GM18907 (cell line): ENCODE results near the gene PPM1L.

Experiments
- ATAC-seq: cut with Tn5 transposase; IDR thresholded peaks from one replicate; pipeline ENCODE4 v1.9.1; 2021; ENCODE audit warnings: mild to moderate bottlenecking, moderate library complexity; ENCODE audit not compliant: unreplicated experiment

PPM1L gene

DNA sequence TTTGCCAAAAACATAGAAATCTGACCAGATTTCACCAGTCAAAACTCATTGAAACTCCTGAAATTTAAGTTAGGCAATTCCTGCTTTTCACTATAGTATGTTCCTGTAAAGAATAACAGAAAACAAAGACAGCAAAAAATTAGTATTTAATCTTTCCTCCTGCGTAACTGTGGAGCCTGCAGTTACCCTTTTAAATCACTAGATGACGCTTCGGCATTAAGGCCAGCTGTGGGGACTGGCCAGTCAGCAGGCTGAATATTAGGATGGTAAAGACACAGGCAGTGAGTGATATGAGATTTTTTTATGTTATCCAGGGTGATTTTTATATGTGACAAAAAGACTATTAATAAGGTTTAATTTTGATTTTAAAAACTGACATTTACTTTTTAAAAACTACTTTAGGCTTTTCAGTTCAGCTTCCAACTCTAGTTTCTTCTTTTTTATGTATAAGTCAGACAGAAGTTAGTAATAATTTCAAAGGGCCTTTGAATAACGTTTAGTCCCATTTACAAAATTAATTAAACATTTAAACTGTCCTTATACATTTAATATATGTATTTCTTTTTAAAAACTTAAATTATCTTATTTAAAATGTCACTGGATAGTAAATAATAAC is 165.1 kb downstream of the PPM1L start:
- ATAC-seq = peak; percentile 82

DNA sequence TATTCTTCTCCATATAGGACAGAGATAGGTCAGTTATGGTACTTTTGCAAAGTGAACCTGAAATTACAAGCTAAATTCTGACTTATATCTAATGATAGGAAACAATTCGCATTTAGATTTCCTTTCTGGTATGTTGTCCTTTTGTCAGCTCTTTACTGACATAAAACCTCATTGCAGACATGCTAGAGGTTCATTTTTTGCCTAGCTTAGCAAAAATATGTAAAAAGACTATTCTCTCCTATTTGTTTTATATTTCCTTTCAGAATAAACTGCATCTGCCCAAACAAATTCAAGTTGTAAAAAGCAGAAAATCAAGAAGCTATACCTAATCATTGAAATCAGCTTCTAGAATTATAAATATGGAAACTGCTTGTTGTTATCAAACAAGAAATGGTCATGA is 168.7 kb downstream of the PPM1L start:
- no peak for ATAC-seq

DNA sequence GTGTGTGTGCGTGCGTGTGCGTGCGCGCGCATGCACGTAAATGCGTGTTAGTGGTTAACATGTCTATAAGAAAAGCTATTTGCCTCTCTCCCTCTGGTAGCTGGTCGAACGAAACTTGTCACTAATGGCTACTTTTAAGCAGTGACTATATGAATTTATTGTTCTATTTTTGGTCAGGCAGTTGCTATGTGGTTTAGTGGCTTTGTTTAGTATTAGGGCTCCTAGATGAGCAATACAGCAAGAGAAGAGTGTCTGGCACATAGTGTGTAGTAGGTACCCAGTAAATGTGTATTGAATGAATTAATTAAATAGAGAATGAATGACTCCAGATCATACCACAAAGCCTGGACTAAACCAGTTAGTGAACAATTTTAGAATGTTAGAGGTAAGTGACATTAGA is 171.6 kb downstream of the PPM1L start:
- no peak for ATAC-seq

DNA sequence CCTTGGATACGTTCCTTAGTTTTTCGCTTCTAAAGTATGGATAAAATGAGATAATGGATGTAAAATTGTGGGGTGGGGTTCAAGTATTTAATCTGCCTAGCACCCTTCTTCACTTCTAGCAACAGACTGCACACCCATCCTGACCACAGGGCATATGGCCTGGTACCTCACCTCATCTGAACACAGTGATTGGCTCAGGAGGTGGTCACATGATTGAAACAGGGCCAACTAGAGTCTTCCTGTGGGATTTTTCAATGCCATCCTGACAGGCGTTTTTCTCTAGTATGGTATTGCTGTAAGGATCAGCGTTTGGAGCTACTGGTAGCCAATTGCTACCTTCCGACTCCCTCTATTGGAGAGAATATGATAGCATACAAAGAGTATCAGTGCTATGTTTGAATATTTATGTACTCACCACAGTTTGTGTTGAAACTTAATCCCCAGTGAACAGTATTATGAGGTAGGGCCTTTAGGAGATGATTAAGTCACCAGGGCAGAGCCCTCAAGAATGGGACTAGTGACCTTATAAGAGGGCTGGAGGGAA is 172.2 kb downstream of the PPM1L start:
- ATAC-seq = no peak

DNA sequence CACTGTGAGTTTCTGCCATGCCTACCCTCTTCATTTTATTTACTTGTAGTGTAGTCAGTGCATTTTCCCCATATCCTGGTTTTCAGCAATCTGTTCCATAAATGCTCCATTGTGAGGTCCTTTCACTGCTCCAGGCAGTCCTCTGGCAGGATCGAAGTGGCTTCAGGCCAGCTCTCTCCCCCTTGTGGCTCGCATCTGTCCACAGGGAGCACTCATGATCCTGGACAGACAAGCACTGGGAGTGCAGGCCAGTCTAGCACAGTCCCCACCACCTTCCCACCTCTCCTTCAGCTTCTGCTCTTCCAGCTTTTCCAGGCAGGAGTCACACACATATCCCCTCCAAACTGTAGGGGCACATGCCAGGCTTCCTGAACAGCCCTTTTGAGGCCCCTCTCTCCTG is 173.6 kb downstream of the PPM1L start:
- ATAC-seq = no peak

DNA sequence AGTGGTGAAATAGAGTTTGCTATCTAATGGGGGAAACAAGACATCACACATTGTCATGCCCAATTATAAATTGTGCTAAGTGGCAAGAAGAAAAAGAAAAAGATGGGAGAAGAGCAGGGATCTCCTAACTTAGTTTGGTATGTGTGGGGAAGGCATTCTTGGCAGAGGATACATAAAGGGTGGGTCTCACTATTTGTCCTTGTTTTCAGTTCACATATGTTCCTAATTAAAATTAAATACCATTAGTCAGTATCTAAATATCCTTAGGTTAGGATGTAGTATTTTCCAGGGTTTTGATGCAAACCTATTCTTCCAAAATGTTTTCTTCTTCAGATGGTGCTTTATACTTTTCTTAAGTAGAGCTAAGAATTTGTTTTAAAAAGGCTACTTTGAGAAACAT is 175.4 kb downstream of the PPM1L start:
- no peak for ATAC-seq

DNA sequence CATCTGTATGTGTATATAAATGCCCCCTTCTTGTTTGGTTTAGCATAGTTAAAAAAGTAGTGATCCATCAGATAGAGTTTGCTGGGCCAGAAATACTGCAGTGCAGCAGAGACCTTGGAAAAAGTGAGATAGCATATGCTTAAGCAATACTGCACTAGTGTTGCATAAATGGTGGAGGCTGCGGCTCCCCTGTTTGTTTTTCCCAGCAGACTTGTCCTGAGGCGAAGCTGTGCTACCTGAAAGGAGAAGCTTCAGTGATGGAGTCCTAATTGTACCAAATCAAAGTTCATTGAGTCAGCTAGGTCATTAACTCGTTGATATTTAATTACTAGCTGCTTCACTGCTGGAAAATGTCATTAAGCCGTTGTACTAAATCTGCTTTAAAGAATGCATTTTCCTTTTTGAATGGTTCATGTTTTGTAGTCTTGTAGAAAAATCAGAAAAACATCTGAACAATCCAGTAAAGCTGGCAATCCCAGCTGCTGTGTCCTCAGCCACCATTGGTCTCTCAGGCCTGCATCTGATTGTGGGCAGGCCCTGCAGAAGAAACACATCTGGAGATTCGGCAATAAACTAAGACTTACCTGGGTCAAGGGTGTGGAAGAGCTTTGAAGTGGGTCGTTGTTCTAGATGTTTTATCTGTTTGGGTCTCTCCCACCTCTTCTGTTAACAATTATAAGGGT is 179.5 kb downstream of the PPM1L start:
- no peak for ATAC-seq

DNA sequence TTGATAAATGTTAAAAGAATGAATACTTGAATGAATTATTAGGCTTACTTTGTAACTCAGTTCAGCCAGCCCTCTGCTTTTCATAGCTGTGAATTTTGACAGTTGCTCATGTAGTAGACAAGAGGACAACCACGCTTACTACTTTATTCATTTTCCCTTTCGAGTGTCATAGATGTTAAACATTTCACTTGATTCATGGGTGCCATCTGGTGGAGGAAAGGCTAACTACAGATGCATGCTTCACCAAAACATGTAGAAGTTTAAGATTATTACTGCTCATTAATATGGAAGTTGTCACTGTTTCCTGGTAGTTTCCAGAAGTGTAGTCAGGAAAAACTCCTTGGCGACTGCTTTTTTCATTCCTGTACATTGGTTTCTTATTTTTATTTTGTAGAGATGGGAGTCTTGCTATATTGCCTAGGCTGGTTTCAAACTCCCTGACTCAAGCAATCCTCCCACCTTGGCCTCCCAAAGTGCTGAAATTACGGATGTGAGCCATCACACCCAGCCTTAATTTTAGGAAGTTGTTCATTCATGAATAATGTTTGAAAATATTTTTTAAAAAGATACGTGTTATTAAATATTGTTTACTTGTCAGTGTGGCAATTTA is 186.0 kb downstream of the PPM1L start:
- ATAC-seq = peak; percentile 91

DNA sequence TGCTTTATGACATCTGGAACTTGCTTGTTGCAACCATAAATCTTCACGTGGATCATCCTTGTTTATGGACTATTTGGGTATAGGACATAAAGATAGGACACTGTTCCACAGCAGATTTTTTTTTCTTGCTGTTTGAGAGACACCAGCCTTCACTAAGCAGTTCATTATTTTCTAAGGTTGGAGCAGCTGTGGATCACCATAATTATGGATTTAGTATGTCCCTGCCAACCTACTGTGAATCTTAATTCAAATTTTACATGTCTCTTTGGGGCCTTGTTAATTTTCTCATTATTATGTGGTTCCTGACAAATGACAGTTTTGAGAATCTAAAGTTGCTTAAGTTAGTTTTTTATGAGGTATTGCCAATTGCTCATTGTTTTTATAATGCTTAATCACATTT is 188.0 kb downstream of the PPM1L start:
- no peak for ATAC-seq

DNA sequence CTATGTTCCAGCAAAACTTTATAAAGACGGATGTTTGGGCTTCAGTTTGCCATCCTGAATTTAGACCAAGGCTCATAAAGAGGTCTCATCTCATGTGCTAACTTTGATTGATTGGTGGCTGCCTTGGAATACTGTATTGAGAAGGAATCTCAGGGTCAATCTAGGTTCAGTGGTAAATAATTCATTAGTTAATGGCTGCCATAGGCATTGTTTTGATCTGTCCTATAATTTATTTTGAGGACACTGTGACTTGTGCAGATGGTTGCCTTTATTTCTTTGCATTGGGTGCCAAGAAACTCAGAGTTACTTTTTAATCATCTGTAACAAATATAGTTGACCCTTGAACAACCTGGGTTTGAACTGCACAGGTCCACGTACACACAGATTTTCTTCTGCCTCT is 189.3 kb downstream of the PPM1L start:
- no peak for ATAC-seq

DNA sequence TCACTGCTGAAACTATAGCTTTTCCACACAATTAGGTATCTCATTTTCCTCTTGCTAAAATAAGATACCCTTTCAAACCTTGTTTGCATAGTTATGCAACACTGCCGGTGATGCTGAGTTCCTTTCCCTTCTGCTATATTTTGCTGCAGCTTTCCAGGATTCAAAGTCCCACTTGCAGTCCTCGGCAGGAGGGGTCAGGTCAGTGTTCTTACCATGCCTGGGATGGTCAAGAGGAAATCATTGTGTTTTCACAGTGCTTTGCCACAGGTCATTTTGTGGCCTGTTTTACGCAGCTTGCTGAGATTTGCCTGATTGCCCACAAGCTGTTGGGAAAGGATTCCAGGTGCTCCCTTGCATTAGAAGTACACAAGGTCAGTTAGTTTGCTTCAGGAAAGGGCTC is 192.2 kb downstream of the PPM1L start:
- ATAC-seq = no peak

DNA sequence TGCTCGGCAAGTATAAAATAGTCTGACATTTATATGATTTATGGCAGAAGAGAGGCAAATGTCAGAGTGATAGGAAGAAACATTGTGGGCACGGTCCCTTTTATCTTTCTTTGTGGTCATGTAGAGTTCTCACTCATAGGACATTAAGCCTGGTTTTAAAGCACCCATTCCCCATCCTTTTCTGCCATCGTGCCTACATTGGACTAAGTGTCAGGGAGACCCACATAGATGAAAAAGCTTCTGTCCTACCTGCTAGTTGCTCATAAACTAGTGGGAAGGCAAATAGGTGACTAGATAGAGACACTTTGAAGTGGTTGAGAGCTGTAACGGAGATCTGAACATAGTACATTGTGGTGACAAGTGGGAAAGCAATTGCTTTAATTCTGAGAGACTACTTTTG is 193.4 kb downstream of the PPM1L start:
- no peak for ATAC-seq

DNA sequence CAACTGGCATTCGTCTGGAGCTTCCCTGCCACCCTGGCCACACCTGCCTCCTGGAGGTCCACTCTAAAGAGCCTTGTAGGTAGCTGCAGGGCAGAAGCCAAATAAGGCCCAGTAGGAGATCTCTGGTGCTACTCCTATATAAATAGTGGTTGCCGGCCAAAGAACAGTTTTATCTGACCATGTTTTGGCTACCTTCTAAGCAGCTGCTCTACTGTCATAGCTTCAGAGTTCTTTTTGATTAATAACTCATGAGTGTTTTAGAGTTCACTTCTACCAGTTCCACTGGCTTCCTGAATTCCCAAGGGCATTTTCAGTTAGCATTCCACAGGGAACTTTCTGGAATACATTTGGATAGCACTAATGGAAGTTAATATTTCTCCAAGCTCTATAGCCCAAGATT is 194.5 kb downstream of the PPM1L start:
- no peak for ATAC-seq

DNA sequence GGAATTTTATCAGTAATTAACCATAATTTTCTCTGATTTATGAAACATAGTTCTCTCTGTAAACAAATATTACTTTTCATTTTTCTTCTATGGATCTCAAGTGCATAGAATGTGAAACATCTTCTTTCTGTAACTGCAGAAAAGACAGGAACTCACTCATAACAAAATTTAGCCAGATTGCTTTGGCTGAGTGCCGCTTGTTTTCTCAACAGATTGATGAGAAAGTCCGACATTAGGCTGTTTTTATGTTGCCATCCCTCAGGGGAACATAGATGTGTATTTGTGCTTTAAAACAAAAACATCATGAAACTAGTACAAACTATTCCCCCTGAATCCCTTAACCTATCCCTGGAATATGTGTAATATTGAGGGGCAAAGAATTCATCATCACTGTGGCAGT is 194.9 kb downstream of the PPM1L start:
- no peak for ATAC-seq

DNA sequence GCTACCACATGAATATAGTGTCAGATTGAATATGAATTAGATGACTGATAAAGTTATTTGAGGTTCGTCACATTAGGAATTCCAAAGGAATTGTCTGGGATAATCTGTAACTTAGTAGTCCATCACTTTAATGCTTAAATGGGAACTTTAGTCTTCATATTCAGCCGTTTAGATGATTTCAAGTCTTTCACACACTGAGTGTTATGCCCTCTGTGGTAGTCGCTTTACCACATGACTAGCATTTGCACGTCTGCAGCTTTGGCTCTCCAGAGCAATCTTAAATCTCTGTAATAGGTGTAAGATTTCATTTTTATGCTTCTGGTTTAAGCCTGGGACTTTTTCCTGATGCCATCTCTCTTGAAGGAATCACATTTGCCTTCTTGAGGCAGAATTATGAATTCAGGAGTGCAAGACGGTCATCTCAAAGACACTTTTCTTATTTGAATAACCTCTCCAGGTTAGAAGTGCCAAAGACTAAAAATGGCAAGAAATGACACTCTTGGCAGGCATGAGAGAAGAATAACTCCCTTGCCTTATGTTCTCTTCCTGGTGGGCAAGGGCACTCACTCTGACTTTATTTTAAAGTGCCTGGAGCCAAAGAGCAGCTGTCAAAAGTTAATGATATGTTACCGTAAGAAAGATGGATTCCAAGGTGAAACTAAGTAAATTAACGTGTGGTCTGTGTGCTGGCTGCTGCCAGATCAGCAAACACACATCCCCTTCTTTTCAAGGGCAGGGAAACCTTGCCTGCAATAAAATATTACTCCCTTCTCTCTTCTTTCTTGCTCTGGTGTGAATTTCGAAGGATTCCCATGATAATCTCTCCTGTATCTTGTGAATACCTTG is 195.8 kb downstream of the PPM1L start:
- ATAC-seq = no peak

DNA sequence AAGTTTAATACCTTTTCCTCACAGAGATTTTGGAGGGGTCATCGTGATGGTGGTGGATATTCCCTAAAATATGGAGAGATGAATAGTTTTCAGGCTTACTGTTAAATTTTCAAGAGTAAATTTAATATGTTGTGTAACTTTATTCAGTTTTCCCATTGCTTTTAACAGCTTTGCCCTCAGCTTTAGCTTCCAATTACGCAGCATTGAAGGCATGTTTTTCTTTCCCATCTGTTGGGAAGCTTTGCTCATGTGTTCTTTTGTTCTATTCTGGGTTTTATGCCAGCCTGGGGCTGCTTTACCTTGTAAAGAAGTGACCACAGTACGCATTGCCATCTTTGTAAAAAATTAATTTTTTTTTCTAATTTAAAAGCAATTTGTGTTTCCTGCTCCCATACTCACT is 197.7 kb downstream of the PPM1L start:
- no peak for ATAC-seq

DNA sequence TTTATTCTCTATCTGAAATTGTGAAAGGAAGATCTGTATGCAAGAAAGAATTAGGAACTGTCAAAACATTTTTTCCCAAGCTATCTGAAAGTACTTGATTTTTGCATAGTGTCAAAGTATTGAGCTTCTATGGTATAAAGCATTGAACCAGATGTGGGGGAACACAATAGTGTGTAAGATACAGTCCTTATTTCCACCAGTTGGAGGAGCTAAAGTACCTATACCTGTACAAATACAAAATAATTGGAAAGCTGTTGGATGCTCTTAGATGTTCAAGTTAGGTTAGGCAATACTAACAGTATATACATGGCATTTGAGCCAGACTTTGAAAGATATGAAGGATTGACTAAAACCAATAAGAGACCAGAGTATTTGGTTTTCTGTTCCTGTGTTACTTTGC is 200.8 kb downstream of the PPM1L start:
- peak; percentile 87 for ATAC-seq

DNA sequence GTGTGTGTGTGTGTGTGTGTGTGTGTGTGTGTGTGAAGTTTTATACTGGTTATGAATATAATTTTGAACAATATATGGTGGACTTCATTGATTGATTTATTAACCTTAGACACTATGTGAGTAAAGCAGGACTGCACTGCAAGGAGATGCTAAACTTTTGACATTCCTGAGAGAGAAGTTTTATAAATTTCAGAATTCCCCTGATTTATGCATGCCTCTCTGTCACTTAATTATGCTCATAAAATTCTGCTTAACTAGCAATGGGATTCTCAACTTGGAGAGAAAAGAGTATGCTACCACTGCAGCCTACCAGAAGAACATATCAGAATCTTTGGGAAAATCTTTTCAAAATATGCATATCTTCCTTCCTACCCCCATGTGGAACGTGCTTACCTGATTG is 204.5 kb downstream of the PPM1L start:
- ATAC-seq = no peak

DNA sequence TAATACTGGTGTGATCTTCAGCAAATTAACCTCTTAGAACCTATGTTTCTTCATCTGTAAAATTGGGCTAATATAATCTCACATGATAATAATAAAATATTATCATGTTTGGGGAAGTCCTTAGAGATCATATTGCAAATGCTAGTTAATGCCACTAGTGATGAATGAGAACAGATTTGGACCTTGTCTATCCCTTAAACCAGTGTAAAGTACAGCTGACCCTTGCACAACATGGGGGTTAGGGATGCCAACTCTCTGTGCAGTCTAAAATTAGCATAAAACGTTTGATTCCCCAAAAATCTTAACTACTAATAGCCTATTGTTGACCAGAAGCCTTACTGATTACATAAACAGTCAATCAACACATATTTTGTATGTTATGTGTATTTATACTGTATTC is 207.9 kb downstream of the PPM1L start:
- no peak for ATAC-seq

DNA sequence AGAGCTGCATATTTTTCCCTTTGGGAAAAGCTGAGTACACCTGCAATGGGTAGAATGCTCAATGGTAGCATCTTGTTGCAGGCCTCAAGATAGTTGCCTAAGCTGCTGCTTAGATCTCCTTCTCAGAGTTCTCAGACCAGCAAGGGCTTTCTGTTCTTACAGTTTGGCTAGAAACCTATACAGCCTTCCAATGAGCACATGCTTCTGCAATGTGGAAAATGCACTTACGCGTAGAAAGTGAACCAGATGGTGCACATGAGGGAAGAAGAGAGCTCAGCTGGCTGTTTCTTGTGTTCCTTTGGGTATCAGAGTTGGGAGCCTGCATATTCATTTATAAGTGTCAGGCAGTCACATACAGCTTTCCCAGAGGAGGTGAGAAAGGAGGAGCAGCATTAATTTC is 212.7 kb downstream of the PPM1L start:
- no peak for ATAC-seq

DNA sequence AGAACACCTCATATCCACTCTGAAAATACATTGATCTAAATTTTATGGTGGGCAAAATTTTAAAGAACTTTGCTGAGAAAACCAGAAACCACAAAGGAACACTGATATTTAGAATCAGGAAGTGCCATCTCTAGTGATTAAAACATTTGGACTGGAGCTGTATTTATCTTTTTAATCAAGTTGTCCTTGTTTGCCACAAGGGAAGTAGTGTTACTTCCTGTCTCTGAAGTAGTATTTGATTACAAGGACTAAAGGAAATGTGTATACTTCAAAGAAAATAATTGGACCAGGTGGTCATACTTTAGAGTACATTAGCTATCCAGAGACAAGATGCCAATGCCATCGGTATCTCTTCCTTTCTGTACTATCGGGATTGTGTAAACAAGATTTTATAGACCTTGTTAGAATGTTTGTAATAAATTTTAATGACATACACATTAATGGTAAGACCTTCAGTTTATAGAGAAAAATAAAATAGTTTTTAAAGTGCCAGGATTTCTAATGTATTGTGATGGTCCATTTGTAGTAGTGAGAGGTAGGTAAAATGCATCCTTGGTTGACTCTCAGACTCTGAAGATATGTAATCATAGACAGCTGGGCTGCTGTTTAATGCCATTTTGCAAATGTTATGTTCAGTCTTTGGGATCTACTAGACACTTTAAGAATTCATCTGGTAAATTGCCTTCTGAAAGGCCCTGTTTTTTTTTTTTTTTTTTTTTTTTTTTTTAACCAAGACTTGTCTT is 217.2 kb downstream of the PPM1L start:
- no peak for ATAC-seq
